HG02610 (cell line): ENCODE measurements around the gene PLXNA4.
"Not testable (repeated sequence)": the region's sequence is repeated elsewhere in the genome, so short reads cannot be mapped to it uniquely, and the experiment has no call there.

Experiments used
- ATAC-seq: cut with Tn5 transposase; IDR thresholded peaks from one replicate; pipeline ENCODE4 v1.9.1; 2021; ENCODE audit warnings: mild to moderate bottlenecking, moderate library complexity; ENCODE audit not compliant: unreplicated experiment

PLXNA4 gene, protein sequence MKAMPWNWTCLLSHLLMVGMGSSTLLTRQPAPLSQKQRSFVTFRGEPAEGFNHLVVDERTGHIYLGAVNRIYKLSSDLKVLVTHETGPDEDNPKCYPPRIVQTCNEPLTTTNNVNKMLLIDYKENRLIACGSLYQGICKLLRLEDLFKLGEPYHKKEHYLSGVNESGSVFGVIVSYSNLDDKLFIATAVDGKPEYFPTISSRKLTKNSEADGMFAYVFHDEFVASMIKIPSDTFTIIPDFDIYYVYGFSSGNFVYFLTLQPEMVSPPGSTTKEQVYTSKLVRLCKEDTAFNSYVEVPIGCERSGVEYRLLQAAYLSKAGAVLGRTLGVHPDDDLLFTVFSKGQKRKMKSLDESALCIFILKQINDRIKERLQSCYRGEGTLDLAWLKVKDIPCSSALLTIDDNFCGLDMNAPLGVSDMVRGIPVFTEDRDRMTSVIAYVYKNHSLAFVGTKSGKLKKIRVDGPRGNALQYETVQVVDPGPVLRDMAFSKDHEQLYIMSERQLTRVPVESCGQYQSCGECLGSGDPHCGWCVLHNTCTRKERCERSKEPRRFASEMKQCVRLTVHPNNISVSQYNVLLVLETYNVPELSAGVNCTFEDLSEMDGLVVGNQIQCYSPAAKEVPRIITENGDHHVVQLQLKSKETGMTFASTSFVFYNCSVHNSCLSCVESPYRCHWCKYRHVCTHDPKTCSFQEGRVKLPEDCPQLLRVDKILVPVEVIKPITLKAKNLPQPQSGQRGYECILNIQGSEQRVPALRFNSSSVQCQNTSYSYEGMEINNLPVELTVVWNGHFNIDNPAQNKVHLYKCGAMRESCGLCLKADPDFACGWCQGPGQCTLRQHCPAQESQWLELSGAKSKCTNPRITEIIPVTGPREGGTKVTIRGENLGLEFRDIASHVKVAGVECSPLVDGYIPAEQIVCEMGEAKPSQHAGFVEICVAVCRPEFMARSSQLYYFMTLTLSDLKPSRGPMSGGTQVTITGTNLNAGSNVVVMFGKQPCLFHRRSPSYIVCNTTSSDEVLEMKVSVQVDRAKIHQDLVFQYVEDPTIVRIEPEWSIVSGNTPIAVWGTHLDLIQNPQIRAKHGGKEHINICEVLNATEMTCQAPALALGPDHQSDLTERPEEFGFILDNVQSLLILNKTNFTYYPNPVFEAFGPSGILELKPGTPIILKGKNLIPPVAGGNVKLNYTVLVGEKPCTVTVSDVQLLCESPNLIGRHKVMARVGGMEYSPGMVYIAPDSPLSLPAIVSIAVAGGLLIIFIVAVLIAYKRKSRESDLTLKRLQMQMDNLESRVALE (N-terminal part only)

DNA sequence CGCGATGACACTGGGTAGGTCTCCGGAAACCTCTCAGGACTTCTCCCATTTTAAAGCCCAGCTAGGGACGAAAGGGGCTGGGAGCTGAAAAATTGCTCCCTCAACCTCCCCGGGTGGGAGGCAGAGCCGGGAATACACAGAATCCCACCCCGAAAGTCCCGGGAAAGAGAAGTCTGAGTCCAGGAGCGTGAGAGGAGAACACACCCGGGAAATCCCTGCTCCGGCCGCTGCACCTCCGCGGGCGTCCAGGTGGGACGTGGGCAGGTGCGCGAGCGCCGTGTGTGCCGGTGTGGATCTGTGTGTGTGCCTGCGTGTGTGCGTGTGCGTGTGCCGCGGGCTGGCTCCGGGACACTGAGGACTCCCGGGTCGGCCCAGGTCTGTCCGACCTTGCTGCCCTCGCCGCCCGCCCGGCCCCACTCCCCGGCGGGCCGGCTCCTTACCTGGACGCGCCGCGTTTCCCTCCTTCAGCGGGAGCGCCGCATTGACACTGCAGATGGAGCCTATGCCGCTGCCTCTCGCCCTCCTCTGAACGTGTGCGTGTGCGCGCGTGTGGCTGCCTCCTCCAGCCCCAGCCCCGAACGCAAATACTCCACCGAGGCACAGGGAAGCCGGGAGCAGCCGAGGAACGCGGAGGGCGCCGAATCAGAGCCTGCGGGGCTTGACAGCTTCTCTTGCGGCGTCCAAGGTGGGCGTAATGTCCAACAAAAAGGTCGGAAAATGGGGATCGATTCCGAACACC lies at the start of gene PLXNA4:
PLXNA4 (minus strand) TSS at position 489 of the 739 bp plus-strand sequence. CDS start 67,777 bp downstream, outside the sequence.
- ATAC-seq, result no peak

DNA sequence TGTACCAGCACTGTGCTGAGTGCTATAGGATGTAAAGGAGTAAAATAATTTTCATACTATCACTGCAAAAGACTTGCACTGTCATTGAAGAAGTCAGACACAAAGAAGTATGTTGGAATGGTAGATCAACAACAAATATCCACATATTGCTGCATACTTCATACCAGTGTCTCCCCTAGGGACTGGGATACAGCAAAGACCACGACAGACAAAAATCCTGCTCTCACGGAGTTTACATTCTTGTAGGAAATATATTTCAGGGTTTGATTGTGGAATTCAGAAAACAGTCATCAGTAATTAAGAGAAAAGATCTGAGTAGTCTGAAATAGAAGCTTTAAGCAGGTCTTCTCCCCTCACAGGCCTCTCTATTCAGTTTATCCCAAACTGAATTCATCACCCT lies 49.4 kb upstream of the PLXNA4 start:
- no peak for ATAC-seq

DNA sequence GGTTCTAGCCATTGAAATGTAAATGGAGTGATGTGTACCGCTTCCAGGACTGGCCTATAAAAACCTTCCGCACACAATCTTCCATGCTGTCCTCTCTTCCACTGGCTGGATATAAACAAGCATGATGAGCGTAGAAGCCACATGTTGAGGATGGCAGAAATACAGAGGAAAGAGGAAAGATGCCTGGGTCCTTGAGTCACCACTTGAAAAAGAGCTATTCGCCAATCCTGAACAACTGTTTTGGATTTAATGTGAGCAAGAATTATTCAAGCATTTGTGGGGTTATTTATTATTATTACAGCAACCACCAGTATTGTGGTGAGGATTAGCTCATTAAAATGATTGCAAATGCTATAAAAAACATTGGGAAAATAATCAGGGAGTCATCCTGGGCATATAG lies 45.8 kb upstream of the PLXNA4 start:
- ATAC-seq, result no peak

DNA sequence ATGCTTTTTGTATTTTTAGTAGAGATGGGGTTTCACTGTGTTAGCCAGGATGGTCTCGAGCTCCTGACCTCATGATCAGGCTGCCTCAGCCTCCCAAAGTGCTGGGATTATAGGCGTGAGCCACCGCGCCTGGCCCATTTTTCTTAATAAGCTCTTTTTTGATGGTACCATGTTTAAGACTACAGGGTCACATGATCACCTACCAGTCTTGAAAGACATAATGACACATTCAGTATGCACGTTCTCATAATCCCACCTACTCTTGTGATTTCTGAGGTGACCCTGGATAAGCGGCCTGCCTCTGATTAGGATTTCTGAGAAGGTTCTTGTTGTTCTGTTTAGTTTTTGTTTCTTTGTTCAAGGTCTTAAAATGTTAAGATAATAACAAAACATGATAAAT lies 43.7 kb upstream of the PLXNA4 start:
- ATAC-seq, result no peak

DNA sequence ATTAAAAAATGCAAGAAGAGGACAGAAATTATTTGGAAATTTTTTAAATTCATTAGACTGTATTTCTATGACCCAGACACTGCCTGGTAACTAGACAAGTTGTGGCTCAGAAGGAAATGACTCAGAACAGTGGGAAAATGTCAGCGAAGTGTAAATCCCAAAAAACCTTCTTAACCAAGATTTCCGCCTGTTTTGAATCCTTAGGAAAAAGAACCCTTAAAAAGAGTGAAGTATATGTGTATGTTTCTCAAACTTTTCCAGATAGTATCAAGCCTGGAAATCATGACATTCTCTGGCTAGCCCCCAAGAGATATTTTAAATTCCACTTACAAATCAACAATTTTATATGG lies 42.7 kb upstream of the PLXNA4 start:
- no peak for ATAC-seq

DNA sequence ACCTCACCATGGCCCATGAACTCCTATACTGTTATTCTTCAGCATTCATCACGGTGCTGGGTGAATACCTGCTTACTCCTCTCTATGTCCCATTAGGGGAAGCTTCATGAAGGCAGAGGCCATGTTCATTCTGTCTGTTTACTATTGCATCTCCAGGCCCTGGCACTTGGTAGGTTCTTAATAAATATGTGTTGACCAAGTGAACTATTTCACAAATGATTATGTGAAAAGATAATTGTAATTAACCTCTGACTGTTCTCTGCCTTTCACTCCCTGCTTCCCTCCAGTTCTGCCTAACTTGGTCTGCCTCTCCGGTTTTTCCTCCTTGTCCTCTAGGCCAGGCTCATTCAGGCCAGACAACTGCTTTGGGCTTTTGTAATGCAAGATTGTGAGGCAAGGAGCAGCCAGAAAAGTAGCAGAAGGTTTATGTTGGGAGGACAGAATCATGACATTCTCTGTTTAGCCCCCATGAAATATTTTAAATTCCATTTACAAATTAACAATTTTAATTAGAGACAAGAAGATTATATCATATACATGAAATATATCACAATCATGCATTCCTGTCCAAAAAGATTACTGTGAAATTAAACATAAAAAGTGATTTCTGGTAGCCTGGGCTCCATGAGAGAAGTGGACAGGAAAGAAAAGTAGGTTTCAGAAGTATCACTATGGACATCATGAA lies 42.1 kb upstream of the PLXNA4 start:
- no peak for ATAC-seq

DNA sequence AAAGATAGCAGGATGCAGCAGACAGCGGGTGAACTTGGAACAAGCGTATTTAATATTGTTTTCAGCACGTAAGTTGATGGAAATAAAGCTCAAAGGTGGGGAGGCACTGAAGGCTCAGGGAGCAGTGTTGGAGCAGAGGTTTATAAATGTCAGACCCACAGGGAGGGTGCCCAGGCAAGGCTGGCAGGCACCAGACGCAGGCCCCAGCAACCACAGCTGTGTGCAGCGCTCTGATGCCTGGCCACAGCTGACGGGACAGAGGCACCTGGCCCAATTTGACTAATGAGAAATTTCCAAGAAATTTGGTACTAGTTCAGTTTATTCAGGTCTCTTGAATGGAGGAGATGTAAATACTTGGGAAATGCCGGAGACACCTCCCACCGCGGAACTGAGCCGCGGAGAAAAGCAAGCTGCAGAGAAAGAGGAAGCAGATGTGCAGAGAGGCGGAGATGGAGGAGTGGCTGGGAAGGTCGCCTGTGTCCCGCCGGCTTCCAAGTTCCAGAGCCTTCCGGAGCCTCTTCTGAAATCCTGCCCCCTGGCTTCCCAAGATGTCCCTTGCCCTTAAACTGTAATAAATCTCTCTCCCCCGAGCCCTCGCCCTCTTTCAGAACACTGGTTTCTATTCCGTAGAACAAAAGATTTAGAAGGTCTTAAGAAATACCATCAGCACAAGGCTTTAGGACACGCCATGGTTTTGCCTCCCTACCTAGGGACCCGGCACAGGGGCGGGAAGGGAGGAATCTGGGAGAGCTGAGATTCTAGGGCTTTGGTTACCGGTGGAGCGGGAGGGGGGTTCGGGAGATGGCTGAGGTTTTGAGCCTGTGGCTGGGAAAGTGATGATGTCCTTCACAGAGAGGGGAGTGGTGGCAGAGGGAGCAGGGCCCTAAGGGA lies 38.4 kb upstream of the PLXNA4 start:
- no peak for ATAC-seq

DNA sequence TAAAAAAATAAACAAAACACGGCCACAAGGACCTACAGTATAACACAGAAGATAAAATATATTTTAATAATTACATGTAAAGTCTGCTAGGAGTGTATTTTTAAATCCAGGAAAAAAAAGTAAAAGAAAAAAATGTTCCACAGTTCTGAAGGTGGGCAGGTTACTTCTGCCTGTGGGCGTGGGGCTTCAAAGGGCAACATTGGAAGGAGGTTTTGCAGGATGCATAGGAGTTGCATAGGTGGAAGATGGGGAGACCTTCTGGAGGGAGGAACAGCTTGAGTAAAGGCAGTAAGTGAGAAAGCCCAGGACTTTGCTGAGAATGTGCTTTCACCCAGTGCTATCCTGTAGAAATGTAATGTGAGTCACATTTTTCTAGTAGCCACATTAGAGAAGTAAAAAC lies 37.5 kb upstream of the PLXNA4 start:
- no peak for ATAC-seq

DNA sequence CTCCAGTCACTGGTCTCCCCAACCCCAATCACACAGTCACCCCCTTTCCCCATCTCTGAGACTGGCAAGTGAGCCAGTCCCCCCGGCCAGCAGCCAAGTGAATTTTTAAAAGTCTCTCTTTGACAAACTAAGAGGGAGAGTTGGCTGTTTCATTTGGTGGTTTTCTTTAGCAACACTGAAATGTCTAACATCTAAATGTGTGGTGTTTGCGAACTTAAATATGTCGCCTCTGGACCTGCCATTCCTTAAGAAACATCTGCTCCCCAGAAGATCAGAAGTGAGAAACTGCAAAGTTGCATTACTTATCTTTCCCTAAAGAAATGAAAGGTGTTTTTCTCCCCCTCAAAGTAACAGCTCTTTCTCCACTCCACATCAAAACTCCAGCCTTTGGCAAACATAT lies 34.7 kb upstream of the PLXNA4 start:
- ATAC-seq, result no peak

DNA sequence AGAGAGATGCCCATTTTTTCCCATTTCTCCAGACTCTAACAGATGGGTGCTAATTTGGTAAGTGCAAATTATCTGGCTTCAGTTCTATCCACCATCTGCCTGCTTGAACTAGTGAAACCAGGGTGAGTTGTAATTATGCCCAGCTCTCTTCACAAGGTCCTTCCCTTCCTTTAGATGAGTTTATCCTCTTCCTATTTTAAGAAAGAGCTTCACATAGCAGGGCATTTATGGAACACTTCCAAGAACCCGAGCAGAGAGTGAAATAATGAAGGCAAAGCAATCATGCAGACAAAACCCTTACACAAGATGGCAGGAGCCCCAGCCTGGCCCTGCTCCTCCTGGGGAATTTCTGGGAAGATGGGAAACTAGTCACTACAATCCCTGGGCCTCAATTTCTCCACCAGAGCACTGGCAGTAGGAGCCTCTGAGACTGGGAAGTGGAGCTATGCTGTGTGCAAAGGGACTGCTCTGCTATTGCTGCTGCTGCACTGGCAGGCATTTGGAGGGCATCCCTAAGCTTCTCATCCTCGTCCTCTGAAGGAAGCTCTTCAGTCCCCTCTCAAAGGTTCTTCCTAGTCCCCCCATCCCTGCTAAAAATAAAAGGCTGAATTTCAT lies 33.7 kb upstream of the PLXNA4 start:
- no peak for ATAC-seq

DNA sequence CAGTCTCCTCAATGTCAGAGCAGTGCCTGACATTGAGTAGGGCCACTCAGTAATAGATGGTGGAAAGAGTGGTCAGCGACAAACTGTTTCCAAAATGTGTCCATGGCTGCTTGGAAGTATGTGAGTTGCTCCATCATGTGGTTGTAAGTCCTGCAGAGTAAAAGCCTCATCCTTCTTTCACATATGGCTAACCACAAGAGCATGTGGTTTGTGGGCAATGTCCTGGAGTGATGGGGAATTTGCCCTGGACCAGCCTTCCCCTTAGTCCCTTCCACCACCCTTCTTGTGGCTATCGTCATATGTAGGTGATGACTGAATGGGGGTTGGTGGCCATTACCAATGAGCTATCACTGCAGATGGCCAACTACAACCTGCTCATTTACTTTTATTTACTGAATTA lies 33.0 kb upstream of the PLXNA4 start:
- no peak for ATAC-seq

DNA sequence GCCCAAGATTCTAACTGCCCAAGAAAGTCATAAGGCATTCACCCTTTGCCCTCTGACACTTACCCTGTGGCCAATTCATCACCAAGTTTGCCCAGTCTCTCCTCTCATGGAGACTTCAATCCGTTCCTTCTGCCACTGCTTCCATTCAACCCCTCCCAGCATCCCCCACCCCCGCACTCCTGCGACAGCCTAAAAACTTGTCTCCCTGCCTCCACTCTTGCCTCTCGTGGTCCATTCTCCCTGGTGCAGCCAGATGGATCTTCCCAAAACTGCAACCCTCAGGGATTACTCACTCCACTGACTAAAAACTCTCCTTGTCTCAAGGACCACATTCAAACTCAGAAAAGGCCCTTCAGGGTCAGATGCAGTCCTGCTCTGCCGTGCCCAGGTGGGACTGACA lies 32.3 kb upstream of the PLXNA4 start:
- ATAC-seq, result no peak

DNA sequence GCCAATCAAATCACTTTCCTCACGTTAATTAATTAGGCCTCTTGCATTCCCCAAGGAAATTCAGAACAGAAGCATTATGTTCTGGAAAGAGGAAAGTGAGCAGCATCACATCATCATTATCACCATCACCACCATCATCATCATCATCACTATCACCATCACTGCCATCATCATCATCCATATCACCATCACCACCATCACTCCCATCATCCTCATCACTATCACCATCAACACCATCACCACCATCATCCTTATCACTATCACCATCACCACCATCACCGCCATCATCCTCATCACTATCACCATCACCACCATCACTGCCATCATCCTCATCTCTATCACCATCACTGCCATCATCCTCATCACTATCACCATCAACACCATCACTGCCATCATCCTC lies 31.4 kb upstream of the PLXNA4 start:
- no peak for ATAC-seq

DNA sequence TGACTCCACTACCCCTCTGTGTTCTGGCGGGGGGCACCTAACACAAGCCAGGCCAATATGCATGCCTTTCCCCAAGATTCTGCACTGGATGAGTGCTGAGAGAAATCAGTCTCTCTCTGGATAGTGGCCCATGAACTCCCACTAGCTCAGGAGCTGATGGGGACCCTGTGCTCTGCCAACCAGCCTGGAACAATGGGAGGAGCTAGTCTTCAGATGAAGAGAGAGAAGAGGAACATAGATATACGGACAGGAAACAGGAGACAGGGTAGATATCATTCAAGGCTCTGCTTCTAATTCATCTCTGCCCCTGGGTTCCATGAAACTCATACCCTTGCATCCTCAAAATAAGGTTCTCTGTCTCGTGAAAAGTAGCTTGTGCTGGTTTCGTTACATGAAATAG lies 27.9 kb upstream of the PLXNA4 start:
- ATAC-seq, result no peak

DNA sequence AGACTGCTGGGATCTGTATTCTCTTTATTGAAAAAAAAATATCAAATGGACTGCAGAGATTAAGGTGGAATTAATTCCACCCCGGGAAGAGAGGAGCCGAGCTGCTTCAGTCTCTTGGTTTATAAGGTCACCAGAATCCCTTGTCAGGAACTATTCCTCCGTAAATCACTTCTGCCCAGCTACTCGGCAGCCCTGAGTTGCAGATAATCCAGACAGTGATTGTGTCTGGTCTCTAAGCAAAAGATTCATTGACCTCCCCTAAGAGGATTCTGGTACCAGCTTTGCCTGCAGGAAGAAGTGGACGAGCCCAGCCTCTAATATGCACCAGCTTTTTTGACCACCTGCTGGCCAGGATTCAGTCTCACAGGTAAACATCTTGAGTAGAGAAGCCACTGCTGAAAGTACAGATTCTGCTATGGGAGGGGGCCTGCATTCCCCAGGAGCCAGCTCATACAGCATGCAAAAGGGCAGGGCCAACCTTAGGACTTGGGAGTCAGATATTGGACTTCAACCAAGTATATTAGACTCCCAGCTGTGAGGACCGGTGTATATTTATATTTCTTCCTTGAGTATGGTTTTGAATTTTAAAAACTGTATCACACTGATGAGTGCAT lies 27.1 kb upstream of the PLXNA4 start:
- no peak for ATAC-seq

DNA sequence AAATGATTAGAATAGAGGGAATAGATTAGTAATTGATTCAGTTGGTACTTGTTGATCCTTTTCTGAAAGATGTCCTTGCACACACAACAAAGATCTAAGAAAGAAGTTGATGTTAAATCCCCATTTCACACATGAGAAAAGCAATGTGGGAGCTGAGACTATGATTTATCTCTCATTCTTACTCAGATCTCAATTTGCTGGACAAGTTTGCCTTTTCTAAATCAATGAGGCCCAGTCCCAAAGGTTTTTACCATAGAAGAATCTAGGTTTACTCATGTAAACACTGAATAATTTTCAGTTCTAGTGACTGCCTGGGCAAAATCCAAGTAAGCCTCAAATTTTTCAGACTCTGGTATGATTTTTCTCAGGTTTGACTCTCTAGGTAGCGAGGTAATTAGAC lies 25.5 kb upstream of the PLXNA4 start:
- no peak for ATAC-seq

DNA sequence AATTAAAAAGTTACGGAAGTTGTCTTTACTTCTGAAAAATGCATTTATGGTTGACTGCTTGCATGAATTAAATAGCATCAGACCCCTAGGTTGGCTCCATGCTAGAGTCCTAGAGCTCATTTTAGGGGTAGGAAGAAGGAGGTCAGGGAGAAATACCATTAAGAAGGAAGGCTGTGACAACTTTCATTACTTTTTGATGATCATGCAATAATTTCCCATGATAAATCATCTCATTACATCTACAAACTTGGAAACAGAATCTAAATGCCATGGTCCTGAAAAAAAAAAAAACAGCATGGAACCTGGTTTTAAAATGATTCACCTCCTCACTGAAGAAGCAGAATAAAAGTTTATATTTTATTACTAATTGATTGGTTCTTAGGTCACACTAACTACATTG lies 20.3 kb upstream of the PLXNA4 start:
- ATAC-seq, result no peak

DNA sequence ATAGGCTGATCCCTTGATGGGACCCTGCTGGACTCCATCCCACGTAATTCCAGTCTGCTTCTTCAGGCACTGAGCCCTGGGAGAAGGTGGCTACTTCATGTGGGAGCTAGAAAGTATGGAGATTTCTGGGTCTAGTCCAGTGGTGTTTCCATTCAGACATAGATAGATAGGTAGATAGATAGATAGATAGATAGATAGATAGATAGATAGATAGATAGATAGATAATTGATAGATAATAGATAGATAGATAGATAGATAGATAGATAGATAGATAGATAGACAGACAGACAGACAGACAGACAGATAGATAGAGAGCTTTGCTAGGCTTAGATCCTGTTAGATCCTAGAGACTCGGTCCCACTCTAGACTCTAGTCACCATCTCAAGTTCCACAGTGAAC lies 18.5 kb upstream of the PLXNA4 start:
- not testable (repeated sequence) for ATAC-seq
